GM21737 (cell line): ENCODE data around the gene OR6V1.
A peak's percentile ranks its signal among the peaks of the same experiment; 100 is the strongest.

Experiments used
- ATAC-seq: cut with Tn5 transposase; IDR thresholded peaks from one replicate; pipeline ENCODE4 v1.9.1; 2021; ENCODE audit warnings: mild to moderate bottlenecking, moderate library complexity; ENCODE audit not compliant: unreplicated experiment

The OR6V1 gene, protein sequence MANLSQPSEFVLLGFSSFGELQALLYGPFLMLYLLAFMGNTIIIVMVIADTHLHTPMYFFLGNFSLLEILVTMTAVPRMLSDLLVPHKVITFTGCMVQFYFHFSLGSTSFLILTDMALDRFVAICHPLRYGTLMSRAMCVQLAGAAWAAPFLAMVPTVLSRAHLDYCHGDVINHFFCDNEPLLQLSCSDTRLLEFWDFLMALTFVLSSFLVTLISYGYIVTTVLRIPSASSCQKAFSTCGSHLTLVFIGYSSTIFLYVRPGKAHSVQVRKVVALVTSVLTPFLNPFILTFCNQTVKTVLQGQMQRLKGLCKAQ

DNA sequence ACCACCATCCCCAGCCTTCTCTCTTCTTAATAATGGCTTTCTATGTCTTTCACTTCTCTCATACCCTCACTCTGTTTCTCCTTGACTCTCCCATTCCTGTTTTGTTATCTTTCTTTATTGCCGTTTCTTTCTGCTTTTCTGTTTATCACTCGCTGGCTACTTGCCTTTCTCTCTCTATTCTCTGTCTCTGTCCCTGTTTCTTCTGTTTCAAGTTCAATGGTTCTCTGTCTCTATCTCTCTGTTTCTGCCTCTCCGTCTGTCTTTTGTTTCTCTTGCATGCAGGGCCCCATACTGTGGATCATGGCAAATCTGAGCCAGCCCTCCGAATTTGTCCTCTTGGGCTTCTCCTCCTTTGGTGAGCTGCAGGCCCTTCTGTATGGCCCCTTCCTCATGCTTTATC, at the start of gene OR6V1:
Gene OR6V1 (plus strand): TSS at position 301 of the 400 bp plus-strand sequence. CDS start 0 bp downstream, at position 301.
- ATAC-seq, result no peak

DNA sequence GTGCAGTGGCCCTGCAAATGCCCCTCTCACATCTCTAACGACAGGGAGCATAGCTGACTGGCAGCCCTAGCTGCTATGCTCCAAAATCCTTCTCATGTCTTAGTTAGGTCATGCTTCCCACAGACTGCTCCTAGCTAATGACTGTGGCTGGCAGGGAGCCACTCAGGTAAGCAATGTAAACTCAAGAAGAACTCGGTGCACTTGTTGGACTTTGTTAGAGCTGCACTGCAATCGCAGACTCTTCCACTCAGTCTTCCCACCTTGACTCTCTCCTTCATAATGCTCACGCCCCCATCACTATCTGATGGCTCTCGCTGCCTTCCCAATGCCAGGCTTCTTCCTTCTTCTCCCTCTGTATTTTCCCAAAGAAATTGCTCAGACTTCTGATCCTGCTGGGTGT, 49.2 kb upstream of the OR6V1 start:
- no peak for ATAC-seq

DNA sequence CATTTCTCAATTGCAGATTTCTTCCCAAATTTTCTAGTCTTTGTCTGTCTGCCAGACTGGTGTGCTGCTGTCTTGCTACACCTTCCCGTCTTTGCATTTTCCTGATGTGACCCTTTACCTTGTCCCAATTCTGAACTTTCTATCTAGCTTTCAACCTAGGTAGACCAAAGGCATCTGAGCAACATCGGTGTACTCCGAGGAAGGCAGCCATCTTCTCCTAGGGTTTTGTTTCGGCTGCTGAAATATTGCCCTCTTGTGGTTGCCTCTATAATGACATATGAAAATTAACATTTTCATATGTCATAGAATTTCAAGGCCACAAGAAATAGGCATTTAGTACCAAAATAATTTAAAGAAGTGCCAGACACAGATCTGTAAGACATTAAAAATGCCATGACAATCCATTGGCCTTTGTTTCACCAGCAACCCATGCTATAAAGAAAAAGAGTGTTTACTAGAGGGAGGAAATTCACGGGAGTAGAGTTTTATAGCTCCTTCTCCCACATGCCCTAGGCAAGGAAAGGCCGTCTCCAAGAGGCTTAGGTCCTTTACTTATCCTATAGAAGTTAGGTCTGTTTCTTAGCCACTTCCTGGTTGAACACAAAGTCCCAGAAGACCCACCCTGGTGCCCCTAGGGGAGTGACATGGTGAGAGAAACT, 48.6 kb upstream of the OR6V1 start:
- peak; percentile 57 for ATAC-seq

DNA sequence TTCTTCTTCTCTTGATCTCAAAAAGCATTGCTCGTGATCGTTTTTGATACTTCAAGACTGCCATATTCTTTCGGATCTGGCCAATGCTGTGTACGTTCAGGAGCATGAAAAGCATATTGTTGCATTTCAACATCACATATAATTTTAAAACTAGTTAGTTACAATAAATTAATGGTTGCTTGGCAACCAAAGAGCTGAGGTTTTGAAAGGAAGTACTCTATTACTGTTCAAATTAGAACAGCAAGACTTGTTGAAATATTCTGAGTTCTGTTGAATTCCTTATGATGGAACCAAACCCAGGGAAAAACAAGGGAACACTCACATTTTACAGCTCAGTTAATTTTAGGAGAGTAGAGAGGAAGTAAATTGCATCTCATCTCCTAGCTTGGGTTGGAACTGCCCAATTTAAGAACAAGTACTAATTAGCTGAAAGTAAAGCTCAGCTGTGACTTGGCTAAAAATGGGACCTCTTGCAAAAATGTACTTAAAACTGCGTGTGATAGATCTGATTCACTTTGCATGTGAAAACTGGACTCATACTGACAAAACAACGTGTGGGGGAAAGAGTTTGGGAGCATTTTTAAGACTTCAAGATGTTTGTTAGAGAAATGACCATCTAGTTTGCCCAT, 46.4 kb upstream of the OR6V1 start:
- ATAC-seq, result no peak

DNA sequence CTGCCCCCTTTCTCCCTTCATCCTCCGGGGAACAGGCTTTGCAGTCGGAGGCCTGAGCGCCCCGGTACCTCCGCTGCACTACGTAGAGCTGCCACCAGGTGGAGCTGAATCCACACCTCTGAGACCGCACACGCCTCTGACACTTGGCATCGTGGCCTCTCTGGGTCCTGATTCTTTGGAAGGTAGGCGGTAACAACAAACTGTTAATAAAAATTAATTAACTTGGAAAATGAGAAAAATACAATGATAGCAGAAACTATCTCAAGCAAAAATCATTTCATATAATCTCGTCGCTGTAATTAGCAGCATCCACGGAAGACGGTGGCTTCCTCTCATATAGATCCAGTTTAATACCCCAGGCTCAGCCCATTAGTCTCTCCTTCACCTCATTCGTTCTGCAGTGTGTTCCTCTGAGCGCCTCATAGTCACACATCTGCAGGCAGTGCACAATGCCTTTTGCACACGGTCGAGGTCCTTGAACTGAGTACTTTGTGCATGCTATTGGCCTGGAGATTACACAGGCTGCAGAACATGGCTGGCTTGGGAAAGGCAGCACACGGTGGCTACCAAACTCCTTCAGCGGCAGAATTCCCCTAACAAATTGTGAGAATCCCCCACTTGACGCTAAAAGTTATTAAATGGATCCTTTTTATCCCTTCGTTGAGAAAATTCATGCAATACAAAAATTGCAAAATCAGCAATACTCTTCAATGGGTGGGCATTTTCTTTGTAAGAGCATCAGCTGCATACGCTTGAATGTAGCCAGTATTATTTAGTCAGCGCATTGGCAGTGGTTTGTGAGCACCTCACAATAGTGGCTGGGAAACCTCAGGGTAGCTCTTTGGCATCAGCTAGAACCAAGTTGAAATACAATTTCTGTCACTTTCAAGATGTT, 43.9 kb upstream of the OR6V1 start:
- ATAC-seq, result peak; percentile 78

DNA sequence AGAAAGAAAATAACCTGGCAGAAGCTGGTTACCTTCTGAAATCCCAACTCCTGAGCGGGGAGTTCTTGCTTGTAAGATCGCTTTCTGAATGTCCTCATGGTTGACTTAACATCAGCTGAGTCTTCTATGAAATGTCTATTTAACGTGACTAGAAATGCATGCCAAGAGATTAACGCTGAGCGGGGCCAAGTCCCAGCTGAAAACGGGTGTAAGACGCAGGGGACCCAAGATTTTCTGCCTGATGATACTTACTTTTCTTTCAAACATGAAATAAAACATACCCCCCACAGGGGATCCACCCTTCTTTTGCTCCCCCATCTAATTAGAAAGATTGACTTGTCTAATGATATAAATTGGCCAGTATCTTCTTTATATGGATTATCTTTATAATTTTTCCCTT, 40.1 kb upstream of the OR6V1 start:
- no peak for ATAC-seq

DNA sequence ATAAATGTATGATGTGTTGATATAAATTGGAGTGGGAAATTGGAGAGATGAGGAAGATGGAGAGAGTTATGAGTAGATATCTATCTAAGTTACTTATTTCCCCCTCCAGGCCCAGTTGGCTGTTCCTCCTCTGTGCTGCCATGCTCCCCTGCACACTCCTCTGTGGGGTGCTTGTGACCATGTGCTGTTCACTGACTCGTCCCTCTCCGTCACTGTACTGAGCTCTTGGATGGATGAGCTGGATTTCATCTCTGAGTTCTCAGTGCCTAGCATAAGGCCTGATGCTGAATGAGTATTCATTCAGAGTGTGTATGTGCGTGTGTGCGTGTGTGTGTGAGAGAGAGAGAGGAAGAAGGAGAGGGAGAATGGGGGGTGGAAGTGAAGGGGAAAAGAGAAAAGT, 39.7 kb upstream of the OR6V1 start:
- ATAC-seq, result no peak

DNA sequence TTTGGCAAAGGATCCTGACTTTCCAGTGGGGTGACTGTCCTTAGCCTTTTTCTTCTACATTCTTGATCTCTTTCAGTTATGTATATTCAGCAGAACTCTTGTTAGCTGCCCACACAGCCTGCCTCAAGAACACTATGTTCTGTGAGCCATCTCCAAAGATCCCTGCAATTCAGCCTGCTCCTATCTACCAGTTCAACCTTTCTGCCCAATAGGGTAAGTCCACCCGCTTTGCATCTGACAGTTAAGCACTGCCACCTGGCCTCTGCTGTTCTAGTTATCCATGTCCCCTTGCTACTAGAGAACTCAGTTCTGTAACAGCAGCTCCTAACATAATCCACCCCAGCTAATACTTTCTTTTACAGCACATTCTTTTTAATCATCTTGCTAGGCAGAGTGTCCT, 38.7 kb upstream of the OR6V1 start:
- no peak for ATAC-seq

DNA sequence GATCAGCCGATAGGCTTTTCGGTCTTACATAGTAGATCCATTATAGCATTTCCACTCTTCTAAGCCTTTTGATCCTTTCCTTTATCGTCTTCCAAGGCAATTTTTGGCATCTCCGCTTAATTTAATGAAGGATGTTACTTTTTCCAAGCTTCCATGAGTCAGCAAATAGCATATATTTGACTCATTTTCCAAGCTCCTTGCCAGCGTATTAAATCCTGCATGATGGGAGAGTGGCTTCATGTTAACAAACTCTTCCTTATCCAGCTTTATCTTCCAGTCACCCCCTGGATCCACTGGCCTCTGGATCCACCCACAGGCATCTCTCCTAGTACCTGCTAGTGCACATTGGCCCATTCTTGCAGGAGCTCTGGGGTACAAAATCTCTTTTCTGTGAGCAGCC, 38.2 kb upstream of the OR6V1 start:
- ATAC-seq, result no peak

DNA sequence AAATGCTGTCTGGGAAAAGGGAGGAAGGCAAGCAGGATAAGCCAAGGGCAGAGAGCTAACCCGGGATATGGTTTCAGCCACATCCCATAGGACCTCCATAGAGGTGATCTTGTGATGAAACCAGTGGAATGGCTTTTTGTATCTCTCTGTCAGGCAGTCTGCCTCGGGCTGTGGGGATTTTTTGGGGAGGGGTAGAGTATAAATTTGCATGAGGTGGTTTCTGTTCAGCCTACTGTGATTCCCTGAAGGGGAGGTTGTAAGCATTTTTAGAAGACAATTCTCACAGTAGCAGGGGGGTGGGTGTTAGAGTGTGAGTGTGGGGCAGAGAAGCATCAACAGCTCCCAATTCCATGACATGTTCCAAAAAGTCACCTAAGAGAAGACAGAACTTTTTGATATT, 37.1 kb upstream of the OR6V1 start:
- ATAC-seq, result peak; percentile 90

DNA sequence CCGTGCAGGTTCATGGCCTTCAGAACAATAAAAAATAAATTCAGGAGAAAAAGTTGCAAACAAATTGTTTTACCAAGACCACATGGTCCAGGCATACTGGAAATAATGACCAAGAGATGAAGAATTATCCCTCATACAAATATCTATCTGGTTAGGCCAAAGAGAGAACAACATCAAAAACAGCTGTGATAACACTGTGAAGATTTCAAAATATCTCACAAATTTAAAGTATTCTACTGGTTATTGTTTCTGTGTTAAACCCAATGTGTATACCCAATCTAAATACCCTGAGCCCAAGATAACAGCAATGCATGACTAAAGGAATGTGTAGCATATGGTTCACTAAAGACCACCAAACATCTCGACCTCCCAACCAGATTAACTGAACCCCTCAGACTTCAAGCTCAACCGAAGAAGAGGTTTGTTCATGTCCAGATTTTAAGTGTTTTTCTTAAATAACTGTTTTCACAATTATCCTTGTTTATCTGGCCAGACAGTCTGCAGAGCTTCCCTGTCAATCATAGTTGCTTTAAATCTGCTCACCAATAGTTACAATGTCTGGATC, 36.1 kb upstream of the OR6V1 start:
- no peak for ATAC-seq

DNA sequence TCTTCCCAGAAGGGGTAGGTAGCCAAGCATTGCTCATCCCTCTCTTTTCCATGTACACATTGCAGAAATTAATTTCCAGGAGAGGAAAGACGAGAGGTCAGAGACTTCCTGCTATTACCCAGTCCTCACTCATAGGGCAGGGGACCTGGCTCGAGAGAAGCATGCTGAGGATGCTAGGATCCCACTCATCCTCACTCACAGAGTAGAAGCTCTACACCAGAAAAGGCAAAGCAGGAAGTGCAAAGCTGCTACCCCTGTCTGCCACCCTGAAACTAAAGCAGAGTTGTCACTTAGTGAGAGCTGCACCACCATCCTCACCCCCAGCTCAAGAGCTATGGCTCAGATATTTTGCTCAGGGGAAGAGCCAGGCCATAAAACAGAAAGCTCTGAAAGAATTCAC, 35.1 kb upstream of the OR6V1 start:
- ATAC-seq, result no peak

DNA sequence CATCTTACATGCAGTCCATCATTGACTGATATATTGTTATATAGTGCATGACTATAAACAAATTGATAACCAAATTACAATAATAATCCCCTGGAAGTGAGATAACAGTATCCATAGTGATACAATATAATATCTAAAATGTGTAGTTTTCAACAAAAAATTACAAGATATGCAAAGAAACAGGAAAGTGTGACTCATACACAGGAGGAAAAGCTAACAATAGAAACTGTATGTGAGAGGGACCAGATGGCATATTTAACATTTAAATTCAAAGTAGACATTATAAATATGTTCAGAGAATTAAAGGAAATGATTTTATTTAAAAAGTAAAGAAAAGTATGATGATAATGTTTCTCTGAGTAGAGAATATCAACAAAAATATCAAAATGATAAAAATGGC, 33.2 kb upstream of the OR6V1 start:
- no peak for ATAC-seq

DNA sequence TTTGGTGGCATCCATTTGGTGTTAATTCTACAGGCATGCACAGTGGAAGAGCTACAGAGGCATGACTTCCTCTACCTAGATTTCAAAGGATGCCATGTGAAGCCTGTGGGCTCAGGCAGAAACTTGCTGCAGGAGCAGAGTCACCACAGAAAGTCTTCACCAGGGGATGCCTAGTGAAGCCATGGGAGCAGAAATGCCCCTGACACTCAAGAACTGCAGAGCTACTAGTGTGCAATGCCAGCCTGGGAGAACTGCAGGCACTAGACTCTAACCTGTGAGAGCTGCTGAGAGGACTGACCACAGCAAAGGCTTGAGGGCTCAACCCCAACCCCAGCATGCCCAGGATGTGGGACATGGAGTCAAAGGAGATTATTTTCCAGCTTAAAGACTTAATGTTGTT, 29.1 kb upstream of the OR6V1 start:
- no peak for ATAC-seq

DNA sequence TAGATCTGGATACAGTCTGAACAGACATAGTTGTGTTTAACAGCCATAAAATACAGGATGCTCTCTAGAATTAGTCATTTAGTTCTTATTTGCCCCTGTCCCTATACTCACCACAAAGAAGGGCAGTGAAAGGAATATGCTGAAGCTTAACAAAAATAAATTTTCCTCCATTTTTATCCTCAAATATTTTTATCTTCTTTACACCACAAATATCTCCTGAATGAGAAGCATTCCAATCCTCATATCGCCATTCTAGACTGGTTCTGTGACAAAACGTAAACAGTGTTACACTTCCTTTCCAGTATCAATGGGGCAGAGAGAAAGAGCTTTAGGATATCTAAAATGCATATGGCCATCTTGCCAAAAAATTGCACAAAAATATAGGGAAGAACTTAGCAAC, 26.8 kb upstream of the OR6V1 start:
- no peak for ATAC-seq

DNA sequence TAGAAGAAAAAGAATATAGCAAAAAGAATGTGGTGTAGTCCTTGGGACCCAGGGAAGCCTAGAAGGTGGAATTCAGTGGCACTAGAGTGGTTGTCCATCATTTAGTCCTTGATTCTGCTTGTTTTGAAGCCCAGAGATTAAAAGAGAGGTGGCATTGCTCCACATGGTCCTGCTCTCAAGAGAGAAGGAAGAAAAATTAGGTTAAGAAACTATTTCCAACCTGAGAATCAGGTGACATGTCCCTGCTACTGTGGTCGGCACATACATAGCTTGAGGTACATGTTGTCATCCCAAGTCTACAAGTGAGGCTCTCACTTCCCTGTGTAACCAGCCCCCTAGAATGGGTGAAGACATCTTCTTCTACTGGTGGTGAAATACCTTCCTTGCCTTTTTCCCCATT, 25.1 kb upstream of the OR6V1 start, which contains the start of gene OR9A2:
Gene OR9A2 (minus strand): TSS at position 101 of the 400 bp plus-strand sequence. CDS start 0 bp downstream, at position 101.
- ATAC-seq, result no peak

DNA sequence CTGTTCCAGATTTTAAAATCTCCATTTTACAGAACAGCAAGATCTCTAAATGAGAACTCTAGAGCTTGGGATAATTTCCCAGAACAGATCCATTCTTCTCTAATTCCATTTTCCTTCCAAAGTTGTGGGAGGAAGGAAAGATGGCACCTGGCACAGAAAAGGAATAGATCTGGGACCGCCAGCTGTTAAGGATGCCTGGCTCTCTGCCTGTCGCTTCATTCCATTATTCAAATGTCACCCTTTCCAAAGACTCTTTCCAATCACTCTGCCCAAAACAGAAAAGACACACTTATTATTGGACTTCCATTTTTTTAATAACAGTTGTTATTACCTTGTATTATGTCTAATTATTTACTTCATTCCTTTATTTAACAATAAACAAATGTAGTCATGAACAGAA, 24.5 kb upstream of the OR6V1 start:
- ATAC-seq, result no peak

DNA sequence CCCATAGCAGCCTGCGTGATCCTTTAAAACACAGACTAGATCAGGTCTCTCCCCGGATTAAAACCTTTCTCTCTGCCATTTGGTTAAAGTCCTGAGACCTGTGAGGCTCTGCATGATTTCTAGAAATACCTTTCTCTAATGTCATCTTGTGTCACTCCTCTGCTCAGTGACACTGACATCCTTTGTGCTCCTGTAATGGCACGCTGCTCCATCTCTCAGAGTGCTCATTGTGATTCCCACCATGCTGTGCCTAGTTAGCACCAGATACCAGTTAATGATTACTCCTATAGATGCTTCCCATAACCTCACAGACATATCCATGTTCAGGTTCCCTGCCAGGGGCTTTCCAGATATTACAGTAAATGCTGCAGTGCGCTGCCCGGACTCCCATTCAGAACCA, 13.5 kb upstream of the OR6V1 start:
- no peak for ATAC-seq

DNA sequence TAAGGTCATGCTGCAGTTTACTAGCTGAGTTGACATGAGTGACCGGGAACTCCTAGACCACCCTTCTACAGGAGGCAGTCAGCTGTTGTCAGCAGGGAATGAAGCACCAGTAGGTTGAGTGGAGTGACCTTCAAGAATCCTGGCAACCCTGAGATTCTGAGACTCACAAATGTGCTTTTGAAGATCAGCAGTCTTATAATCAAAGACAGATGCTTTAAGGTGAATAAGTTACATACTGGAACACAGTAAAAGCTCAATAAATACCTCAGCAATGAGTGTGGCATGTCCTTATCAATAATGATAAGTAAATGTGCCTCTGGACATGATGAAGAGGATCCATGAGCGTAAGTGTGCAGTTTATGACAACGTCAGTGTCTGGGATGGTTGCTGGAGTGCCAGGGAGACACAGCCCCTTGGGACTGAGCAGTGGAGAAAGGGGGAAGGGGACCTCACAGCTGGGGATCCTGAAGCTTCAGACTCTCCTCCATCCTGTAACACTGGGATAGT, 11.9 kb upstream of the OR6V1 start:
- ATAC-seq, result no peak

DNA sequence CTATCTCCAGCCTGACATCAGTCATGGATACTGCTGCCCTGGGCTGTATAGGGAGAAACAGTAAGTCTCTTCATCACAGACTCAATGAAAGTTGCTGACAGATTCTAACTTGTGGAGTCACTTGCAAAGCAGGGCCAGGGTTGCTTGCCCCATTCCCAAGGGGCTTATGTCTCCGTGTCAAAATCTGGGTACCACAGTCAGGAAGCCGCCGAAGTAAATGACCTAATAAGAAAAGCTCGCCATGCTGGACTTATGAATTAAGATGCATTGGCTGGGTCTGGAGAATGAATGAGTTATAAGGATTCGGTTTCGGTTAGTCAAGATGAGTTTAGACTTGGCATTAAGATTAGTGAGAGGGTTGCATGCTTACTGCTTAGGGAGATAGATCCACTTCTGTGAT, 10.8 kb upstream of the OR6V1 start:
- no peak for ATAC-seq
